CD4-positive, alpha-beta T cell treated with Interleukin-12 subunit alpha and Interleukin-12 subunit beta, for 1 hour (primary cell): ENCODE measurements around the gene SQSTM1.
A peak's percentile ranks its signal among the peaks of the same experiment; 100 is the strongest.

Experiments
- DNase-seq: peaks from one replicate; pipeline ENCODE4 v3.0.0-alpha.2; 2020

The SQSTM1 gene

DNA sequence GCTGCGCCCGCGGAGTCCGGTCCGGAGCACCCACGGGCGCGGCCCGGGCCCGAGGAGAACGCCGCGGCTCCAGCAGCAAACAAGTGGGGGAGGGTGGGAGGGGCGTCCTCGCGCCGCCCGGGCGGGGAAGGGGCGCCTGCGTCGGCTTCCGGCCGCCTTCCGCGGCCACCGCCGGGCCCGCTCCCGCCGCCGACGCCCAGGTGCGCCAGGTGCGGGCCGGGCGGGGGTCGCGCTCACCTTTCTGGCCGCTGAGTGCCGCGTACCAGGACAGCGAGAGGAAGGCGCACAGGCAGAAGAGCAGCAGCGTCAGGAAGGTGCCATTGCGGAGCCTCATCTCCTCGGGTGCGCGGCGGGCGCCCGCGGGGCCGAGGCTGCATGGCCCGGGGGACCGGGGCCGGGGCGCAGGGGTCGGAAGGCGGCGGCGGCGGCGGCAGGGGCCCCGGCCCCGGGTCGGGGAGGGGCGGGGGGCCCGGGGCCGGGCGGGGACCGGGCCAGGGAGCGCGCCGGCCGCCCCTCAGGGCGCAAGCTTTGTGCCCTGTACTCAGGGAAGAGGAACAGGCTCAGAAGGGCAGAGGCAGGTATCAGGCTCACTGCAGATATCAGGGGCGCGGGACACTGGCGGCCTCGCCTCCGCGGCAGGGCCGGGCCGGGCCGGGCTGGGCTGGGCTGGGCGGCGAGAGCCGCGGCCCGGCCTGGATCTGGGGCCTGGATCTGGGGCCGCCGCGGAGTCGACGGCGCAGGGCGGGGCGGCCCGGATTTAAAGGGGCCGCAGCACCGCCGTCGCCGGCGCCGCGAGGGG lies 14.3 kb upstream of the SQSTM1 start, which contains the start of gene MGAT4B:
Gene MGAT4B (minus strand): TSS at position 617 of the 799 bp plus-strand sequence. CDS start 283 bp downstream, at position 334.
- peak; percentile 74 for DNase-seq

DNA sequence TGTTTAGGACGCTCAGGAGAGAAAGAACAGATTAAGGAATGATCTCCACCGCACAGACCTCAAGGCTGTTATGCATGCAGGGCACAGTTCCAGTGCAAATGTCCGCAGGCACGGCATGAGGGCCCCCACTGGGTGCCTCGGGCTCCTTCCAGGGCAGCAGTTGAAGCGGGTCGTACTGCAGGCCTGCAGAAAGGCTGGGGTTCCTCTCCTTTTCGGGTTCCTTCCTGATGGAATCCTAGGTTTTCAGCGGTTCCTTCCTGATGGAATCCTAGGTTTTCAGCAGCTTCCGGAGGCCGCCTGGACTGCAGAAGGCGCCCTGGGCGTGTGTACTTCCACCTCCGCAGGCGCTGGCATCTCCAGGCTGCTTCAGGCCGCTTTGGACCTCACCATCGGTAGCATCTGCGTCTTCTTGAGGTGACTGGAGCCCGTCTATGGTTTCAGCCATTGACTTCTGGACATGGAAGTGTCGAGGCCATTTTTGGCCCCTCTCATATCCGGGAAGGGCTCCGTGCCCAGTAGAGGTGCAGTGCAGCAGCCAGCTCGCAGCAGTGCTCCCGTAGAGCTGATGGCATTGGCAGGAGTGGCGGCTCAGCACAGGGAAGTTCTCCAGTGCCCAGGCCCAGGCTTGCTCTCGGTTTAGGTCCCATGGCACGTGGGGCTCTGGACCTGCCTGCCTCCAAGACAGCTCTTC lies 8.4 kb upstream of the SQSTM1 start:
- no peak for DNase-seq

- no peak for DNase-seq
Observed at GRCh38 chr5:179812997-179813607, 7.6 kb upstream of the SQSTM1 start.

DNA sequence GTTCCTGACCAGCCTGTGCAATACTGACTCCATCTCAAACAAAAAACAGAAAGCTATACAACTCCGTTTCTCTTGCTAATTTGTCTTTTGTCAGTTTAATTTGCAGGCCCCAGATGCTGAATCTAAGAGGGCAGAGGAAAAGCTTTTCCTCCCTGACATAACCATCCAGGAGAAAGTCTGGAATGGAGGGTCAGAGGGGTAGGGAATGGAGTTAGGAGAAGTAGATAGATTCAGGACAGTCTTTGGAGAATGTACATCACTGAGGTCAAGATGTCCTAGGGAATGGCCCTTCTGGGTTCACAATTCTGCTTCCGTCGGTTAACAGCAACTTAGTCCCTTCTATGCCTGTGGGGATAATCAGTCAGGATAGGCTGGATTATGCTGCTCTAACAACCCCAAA lies 6.6 kb upstream of the SQSTM1 start:
- no peak for DNase-seq

- DNase-seq, result no peak
Observed at GRCh38 chr5:179815491-179816249, 5.0 kb upstream of the SQSTM1 start.

- DNase-seq, result no peak
Observed at GRCh38 chr5:179816401-179816795, 4.3 kb upstream of the SQSTM1 start.

DNA sequence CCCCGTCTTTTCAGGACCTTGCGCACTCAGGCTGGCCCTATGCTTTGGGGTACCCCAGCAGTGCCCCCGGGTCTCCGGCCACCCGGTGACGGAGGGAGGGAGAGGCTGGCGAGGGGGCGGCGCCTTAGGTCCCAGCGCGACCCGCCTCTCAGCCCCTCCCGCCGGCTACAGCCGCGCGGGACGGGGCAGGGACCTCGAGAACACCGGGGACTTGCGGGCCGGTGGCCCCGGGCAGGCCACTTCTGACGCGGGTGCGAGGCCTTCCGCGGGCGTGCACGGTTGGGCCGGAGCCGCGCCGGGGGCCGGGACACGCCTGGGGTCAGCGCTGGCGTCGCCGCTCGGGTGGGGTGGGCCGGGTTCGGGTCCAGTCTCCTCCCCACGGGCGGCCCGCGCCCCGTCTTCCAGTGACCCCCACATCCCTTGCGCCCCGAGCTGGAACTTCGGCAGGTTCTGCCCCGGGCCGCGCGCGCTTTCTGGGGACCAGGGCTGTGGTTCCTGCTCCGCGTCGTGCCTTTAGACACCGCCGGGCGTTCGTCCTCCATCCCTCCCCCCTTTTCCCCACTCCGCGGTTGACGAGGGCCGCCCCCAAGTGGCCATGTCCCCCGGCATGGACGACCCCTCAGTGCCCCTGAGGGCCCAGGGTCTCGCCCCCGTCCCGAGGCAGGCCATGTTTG lies 3.8 kb upstream of the SQSTM1 start:
- no peak for DNase-seq

GRCh38 chr5:179817470-179817840 lies 3.2 kb upstream of the SQSTM1 start:
- no peak for DNase-seq

DNA sequence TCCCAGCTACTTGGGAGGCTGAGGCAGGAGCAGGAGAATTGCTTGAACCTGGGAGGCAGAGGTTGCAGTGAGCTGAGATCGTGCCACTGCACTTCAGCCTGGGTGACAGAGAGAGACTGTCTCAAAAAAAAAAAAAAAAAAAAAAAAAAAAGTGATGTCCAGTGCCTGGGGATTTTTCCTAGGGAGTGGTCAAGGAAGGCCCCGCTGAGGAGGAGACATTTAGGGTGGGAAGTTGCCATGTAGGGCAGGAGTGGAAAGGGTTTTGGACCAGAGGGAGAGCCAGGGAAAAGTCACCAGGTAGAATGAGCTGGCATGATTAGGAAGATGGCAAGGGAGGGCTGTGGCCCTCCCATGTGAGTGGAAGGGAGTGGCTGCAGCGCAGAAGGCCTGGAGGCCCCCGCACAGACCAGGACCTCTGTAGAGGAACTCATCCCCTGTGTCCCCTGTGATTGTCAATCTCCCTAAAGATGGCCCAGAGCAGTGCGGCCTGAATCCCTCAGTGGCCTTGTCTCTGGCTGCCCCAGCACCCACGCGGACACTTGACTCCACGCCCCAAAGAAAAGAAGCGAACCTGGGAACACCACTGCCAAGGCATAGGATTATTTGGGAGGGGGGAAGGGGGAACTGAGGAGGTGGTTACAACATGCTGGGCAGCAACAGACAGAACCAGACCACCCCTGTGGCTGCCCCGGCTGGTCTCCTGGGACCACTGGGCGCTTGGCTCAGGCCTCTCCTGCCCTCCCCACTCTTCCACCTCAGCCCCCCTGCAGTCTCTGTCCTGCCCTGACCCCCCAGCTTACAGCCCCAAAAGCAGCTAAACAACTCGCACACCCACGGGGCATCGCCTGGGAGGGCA lies 2.6 kb upstream of the SQSTM1 start:
- DNase-seq, result no peak

DNA sequence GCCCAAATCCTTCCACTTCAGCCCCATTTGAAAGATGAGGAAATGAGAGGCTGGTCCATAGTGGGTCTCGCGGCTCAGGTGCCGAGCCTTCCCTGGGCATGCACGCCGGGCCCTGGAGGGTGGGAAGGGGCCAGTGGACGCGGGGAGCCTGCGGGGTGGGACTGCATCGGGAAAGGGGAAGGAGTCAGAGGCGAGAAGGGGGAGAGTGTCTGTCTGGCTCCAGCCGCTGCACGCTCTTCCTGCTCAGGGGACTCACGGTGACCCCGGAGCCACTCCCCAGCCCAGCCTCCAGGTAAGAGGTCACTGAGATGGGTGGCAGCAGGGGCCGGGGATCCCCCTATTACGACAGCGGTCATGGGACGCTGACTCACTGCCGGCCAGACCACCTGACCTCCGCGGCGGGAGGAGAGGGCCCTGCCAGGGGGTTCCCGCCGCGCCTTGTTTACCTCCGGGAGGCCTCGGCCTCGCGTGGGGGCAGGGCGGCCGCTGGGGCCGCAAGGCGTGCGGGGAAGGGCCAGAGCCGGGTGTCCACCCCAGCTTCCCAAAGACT lies 1.9 kb upstream of the SQSTM1 start:
- DNase-seq, result peak; percentile 93

- no peak for DNase-seq
Observed at GRCh38 chr5:179819296-179820126, 1.2 kb upstream of the SQSTM1 start.

- no peak for DNase-seq
Observed at GRCh38 chr5:179820127-179820482, 600 bp upstream of the SQSTM1 start.

DNA sequence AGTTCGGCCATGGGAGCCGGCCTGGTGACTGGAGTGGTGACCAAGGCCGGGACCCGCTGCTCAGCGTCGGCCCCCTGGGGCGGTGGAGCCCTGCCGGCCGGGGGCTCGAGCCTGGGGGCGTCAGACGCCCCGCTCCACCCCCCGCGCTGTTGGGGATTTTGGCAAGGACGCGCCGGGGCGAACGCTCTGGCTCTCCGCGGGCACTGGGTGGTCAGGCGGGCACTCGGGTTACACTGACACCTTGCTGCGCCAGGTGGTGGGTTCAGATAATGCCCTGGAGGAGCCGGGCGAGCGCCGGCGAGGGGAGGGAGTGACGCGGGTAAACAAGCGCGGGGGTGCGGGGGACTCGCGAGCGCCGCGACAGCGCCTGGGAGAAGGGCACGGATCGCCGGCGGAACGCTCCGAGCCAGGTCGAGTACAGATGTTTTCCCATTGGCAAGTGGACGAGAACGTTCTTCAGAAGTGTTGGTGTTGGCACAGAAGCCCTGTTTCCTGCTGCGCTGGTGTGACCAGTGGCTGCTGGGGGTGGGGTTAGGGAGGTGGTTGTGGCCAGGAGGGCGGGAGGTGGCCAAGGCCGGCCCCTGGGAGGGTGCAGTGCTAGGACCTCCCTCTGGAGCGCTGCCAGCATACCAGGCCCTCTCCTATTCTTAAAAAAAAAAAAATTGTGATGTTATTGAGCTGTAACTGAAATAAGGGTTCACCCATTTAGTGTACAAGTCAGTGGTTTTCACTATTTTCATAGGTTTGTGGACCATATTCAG lies 773 bp downstream of the SQSTM1 start:
- peak; percentile 92 for DNase-seq

DNA sequence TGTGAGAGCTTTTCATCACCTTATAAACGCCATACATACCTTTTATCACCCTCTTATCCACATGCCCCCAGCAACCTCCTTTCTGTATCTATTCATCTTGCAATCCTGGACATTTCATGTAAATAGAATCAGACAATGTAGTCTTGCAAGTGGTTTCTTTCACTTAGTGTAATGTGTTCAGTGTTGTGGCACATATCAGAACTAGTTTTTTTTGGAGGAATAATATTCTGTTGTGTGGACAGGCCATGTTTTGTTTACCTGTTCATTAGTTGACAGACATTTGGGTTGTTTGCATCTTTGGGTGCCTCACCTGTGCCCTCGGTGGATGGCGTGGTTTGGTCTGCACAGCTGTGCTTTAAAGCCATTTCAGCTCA lies 1.3 kb downstream of the SQSTM1 start:
- no peak for DNase-seq

DNA sequence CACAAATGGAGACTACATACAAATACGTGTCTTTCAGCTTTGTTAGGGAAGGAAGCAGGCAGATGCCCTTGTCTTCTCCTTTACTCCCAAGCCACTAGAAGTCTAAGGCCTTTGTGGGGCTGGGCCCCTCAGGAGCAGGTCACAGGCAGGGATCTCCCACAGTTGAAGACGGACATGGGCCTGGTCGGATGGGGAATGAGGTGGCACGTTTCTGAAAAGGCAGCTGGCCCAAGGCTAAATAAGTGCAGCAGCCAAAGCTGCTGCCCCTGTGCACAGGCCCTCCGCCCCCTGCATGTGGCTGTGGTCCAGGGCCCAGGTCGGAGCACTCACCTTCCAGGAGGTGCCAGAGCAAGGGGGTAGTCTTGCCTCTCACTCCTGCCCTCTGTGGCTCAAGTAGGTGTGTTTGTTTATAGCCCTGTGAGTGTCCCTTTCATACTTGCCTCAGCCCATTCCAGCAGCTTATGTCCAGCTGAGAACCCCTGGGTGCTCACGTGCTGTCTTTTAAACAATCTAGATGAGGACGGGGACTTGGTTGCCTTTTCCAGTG lies 1.8 kb downstream of the SQSTM1 start:
- no peak for DNase-seq

- no peak for DNase-seq
Observed at GRCh38 chr5:179823937-179824744, 3.4 kb downstream of the SQSTM1 start.

- no peak for DNase-seq
Observed at GRCh38 chr5:179824745-179825112, 4.0 kb downstream of the SQSTM1 start.

DNA sequence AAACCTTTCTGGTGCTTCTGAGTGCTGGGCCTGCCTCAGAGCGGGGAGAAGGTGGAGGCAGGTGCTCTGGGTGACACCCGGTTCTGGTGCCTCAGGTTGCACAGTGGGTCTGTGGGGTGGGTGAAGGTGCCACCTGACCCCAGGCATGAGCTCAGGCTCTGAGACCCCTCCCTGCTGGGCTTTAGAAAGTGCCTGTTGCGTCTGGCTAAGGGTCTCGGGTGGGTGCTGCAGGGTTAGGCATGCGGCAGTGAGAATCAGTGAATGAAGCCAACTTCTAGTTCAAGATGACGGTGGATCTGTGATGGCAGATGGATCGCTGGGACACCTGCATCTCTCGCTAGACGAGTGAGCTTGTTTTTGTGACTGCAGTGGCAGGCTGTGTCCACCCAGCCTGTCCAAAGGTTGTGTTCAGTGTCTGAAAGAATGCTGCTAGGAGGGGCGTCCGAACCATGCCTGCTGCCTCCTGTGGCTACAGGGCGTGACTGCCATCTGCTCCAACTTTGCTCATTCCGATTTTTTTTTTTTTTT lies 5.0 kb downstream of the SQSTM1 start:
- DNase-seq, result no peak
